DND-41 (cell line): ENCODE measurements around the gene SYNE1.

ENCODE experiments used
- ATAC-seq: fragments of 200-7000 bp; cut with Tn5 transposase; 3 replicates; pipeline ENCODE4 v1.9.1; 2021; ENCODE audit warnings: low read depth; ENCODE audit not compliant: insufficient read depth
- DNase-seq: peaks from one replicate; pipeline ENCODE4 v3.0.0-alpha.2; 2020
- H2AFZ ChIP-seq: 2 replicates; pipeline ENCODE4 v1.6.0; 2012; ENCODE audit warnings: low read depth, low read length
- H3K27ac ChIP-seq: 2 replicates; pipeline ENCODE4 v1.5.1; 2012; ENCODE audit warnings: low read length, inconsistent platforms
- H3K27me3 ChIP-seq: fragments of 200-600 bp; sonication (generic); 2 replicates; pipeline ENCODE4 v1.6.0; 2012; ENCODE audit warnings: low read length, mild to moderate bottlenecking, inconsistent platforms; ENCODE audit not compliant: insufficient read depth, poor library complexity
- H3K36me3 ChIP-seq: 2 replicates; pipeline ENCODE4 v1.5.1; 2012; ENCODE audit warnings: low read length, inconsistent platforms; ENCODE audit not compliant: insufficient read depth
- H3K4me1 ChIP-seq: 2 replicates; pipeline ENCODE4 v1.5.1; 2012; ENCODE audit warnings: mild to moderate bottlenecking, low read length; ENCODE audit not compliant: insufficient read depth
- H3K4me2 ChIP-seq: 2 replicates; pipeline ENCODE4 v1.6.0; 2012; ENCODE audit warnings: mild to moderate bottlenecking, moderate library complexity, low read length, inconsistent platforms; ENCODE audit not compliant: insufficient read depth
- H3K4me3 ChIP-seq, 2 experiments: fragments of 200-600 bp in 1 of 2; shearing (Covaris generic) in 1 of 2; 2 replicates each; pipeline ENCODE4 v1.5.1; 2012 to 2016; ENCODE audit warnings: inconsistent platforms in 2 of 2, low read length in 2 of 2, mild to moderate bottlenecking in 2 of 2, low read depth in 1 of 2, moderate library complexity in 1 of 2
- H3K79me2 ChIP-seq: 2 replicates; pipeline ENCODE4 v1.6.0; 2012; ENCODE audit warnings: low read length, inconsistent platforms; ENCODE audit not compliant: insufficient read depth
- H3K9ac ChIP-seq: 2 replicates; pipeline ENCODE4 v1.6.0; 2012; ENCODE audit warnings: low read depth, mild to moderate bottlenecking, inconsistent platforms, low read length, moderate library complexity
- H3K9me3 ChIP-seq: 2 replicates; pipeline ENCODE4 v1.5.1; 2012; ENCODE audit warnings: low read length, moderate library complexity, mild to moderate bottlenecking, inconsistent platforms; ENCODE audit not compliant: insufficient read depth, severe bottlenecking
- H4K20me1 ChIP-seq: 2 replicates; pipeline ENCODE4 v1.6.0; 2012; ENCODE audit warnings: low read length; ENCODE audit not compliant: insufficient read depth
- CTCF ChIP-seq: IDR thresholded peaks from 2 replicates; pipeline ENCODE4 v1.5.1; 2012; ENCODE audit warnings: borderline replicate concordance, low read length, moderate library complexity, mild to moderate bottlenecking; ENCODE audit not compliant: poor library complexity, severe bottlenecking; ENCODE audit errors: extremely low read depth
- EZH2 ChIP-seq: IDR thresholded peaks from 3 replicates; pipeline ENCODE4 v1.6.1; 2012; ENCODE audit warnings: borderline replicate concordance, low read depth, mild to moderate bottlenecking, moderate library complexity, low read length, inconsistent platforms; ENCODE audit not compliant: severe bottlenecking

SYNE1 gene

GRCh38 chr6:152272486-152272885 lies 364.7 kb downstream of the SYNE1 start:
- no peak for TF ChIP-seq CTCF
- no peak for TF ChIP-seq EZH2
- Histone ChIP-seq H3K4me2 (no peak overlapping the region), H3K4me3 (no peak overlapping the region), H3K27me3 (no peaks in the 10 kb centered on the region), H2AFZ (no peak overlapping the region), H3K9me3 (no peaks in the 10 kb centered on the region), H3K27ac (no peak overlapping the region), H3K9ac (no peak overlapping the region), H3K36me3 (peaks cover 14% of the 10 kb centered on the region; the same call in 1 of the 2 replicates), H3K79me2 (no peaks in the 10 kb centered on the region), H4K20me1 (no peaks in the 10 kb centered on the region), H3K4me1 (no peaks in the 10 kb centered on the region)
- no peak for ATAC-seq
- DNase-seq, result no peak

GRCh38 chr6:152271776-152272464 lies 365.2 kb downstream of the SYNE1 start:
- Histone ChIP-seq H3K4me2 (no peak overlapping the region), H3K4me1 (no peaks in the 10 kb centered on the region), H3K4me3 (no peak overlapping the region), H3K27ac (no peak overlapping the region), H2AFZ (no peak overlapping the region), H4K20me1 (no peaks in the 10 kb centered on the region), H3K36me3 (peaks cover 14% of the 10 kb centered on the region; the same call in 1 of the 2 replicates), H3K9ac (no peak overlapping the region), H3K79me2 (no peaks in the 10 kb centered on the region), H3K27me3 (no peaks in the 10 kb centered on the region), H3K9me3 (no peaks in the 10 kb centered on the region)
- DNase-seq (no peak), ATAC-seq (no peak)
- TF ChIP-seq CTCF (no peak), EZH2 (no peak)

GRCh38 chr6:152270301-152270925 lies 366.7 kb downstream of the SYNE1 start:
- H3K9ac ChIP-seq, result no peak overlapping the region
- peaks cover 14% of the 10 kb centered on the region; the same call in 1 of the 2 replicates for H3K36me3 ChIP-seq
- TF ChIP-seq CTCF (no peak), EZH2 (no peak)
- no peak for ATAC-seq
- no peaks in the 10 kb centered on the region for H3K9me3 ChIP-seq
- H3K27ac ChIP-seq, result no peak overlapping the region
- H2AFZ ChIP-seq, result no peak overlapping the region
- no peaks in the 10 kb centered on the region for H3K4me1 ChIP-seq
- no peak overlapping the region for H3K4me3 ChIP-seq
- H3K4me2 ChIP-seq, result no peak overlapping the region
- no peaks in the 10 kb centered on the region for H3K27me3 ChIP-seq
- H3K79me2 ChIP-seq, result no peaks in the 10 kb centered on the region
- DNase-seq, result no peak
- no peaks in the 10 kb centered on the region for H4K20me1 ChIP-seq
